H1 (cell line): ENCODE results near the gene NUP188. TPM values are rescaled to one million over a fixed set of nuclear protein-coding genes. Genes with fewer than 3 reads are reported as not detected.

Experiments
- CTCF ChIA-PET: fragments of 300-600 bp; sonication (Branson Sonifier 250); formaldehyde crosslinking; loops from one replicate; lab custom pipeline; 2021; ENCODE audit not compliant: partially characterized antibody; lab: Charles Lee
- POLR2A ChIA-PET: fragments of 300-600 bp; sonication (Branson Sonifier 250); formaldehyde crosslinking; loops from one replicate; lab custom pipeline; 2021; ENCODE audit warnings: inconsistent platforms; ENCODE audit not compliant: partially characterized antibody; lab: Charles Lee
- DNase-seq, 2 experiments: peaks; one replicate each; pipeline versions ENCODE4 v3.0.0 to v3.0.0-alpha.2; 2010 to 2022; ENCODE audit warnings: low spot score in 2 of 2, low read depth in 1 of 2, mixed read lengths in 1 of 2
- FAIRE-seq: peaks from 2 replicates; lab custom pipeline; 2011; peaks lifted over from hg19 to GRCh38; lab: Jason Lieb, UNC
- H2AFZ ChIP-seq: 2 replicates; pipeline ENCODE4 v1.8.1; 2012; ENCODE audit warnings: low read length, inconsistent platforms
- H2AK5ac ChIP-seq: 2 replicates; pipeline ENCODE4 v1.6.1; 2013; ENCODE audit warnings: low read depth, low read length
- H2BK120ac ChIP-seq: replicated peaks from 2 replicates; pipeline ENCODE3; 2013; ENCODE audit warnings: low read depth, low read length, inconsistent platforms
- H2BK12ac ChIP-seq: 2 replicates; pipeline ENCODE4 v1.6.1; 2013; ENCODE audit warnings: low read depth, low read length
- H2BK15ac ChIP-seq: 2 replicates; pipeline ENCODE4 v1.6.1; 2013; ENCODE audit warnings: low read length
- H2BK20ac ChIP-seq: 2 replicates; pipeline ENCODE4 v1.6.1; 2013; ENCODE audit warnings: low read length
- H2BK5ac ChIP-seq: 2 replicates; pipeline ENCODE4 v1.6.1; 2013; ENCODE audit warnings: low read depth, low read length
- H3K14ac ChIP-seq: 2 replicates; pipeline ENCODE4 v1.6.1; 2013; ENCODE audit warnings: inconsistent platforms; ENCODE audit not compliant: insufficient read length
- H3K18ac ChIP-seq: 2 replicates; pipeline ENCODE4 v1.6.1; 2013; ENCODE audit warnings: low read length; ENCODE audit errors: extremely low read depth
- H3K23ac ChIP-seq: 2 replicates; pipeline ENCODE4 v1.6.1; 2013; ENCODE audit warnings: inconsistent platforms; ENCODE audit not compliant: insufficient read length
- H3K23me2 ChIP-seq: 2 replicates; pipeline ENCODE4 v1.6.1; 2013; ENCODE audit warnings: low read depth, low read length
- H3K27ac ChIP-seq: 2 replicates; pipeline ENCODE4 v1.6.1; 2011; ENCODE audit warnings: low read depth, low read length, inconsistent platforms
- H3K27me3 ChIP-seq, 4 experiments: replicated peaks in 1 of 4; 1 replicate in 1 of 4; 2 replicates in 3 of 4; pipeline versions ENCODE4 v1.6.1 to v1.8.1; 2011 to 2013; ENCODE audit warnings: low read length in 3 of 4, mild to moderate bottlenecking in 3 of 4, inconsistent platforms in 2 of 4, mixed read lengths in 2 of 4, moderate library complexity in 1 of 4; ENCODE audit not compliant: control insufficient read depth in 3 of 4, insufficient read depth in 3 of 4; ENCODE audit errors: extremely low read depth in 1 of 4
- H3K36me3 ChIP-seq, 4 experiments: 2 replicates each; pipeline versions ENCODE4 v1.6.1 to v1.8.1; 2011 to 2013; ENCODE audit warnings: mild to moderate bottlenecking in 4 of 4, low read length in 3 of 4, moderate library complexity in 2 of 4, control low read depth in 1 of 4, inconsistent platforms in 1 of 4; ENCODE audit not compliant: insufficient read depth in 4 of 4, control insufficient read depth in 2 of 4
- H3K4ac ChIP-seq: replicated peaks from 2 replicates; pipeline ENCODE3; 2013; ENCODE audit warnings: low read length, low read depth, mixed read lengths, inconsistent platforms; ENCODE audit not compliant: insufficient read length
- H3K4me1 ChIP-seq, 4 experiments: replicated peaks in 1 of 4; 1 replicate in 1 of 4; 2 replicates in 3 of 4; pipeline versions ENCODE4 v1.6.1 to v1.8.1; 2011 to 2013; ENCODE audit warnings: low read length in 3 of 4, inconsistent platforms in 2 of 4, mixed read lengths in 1 of 4; ENCODE audit not compliant: insufficient read depth in 4 of 4, control insufficient read depth in 3 of 4
- H3K4me2 ChIP-seq, 2 experiments: 2 replicates each; pipeline versions ENCODE4 v1.6.1 to v1.8.1; 2011 to 2013; ENCODE audit warnings: low read depth in 2 of 2, low read length in 2 of 2, control low read depth in 1 of 2, inconsistent platforms in 1 of 2, mild to moderate bottlenecking in 1 of 2; ENCODE audit not compliant: insufficient read depth in 1 of 2
- H3K4me3 ChIP-seq, 4 experiments: fragments of 200-600, 300-600 bp in 1 of 4; sonication (generic), shearing (Covaris generic), sonication (Bioruptor Twin) in 1 of 4; 2 replicates each; pipeline versions ENCODE4 v1.5.1 to v1.8.1; 2011 to 2016; ENCODE audit warnings: low read length in 4 of 4, low read depth in 3 of 4, control low read depth in 2 of 4, inconsistent platforms in 2 of 4, mild to moderate bottlenecking in 2 of 4, mixed read lengths in 1 of 4, moderate library complexity in 1 of 4; ENCODE audit not compliant: insufficient read depth in 2 of 4; ENCODE audit errors: extremely low read depth in 1 of 4
- H3K56ac ChIP-seq: replicated peaks from 2 replicates; pipeline ENCODE3; 2013; ENCODE audit warnings: low read depth, mild to moderate bottlenecking, mixed read lengths, low read length, inconsistent platforms; ENCODE audit not compliant: insufficient read length
- H3K79me1 ChIP-seq: 2 replicates; pipeline ENCODE4 v1.6.1; 2013; ENCODE audit warnings: low read depth, low read length, control low read depth
- H3K79me2 ChIP-seq, 2 experiments: 2 replicates each; pipeline versions ENCODE4 v1.6.1 to v1.8.1; 2012 to 2013; ENCODE audit warnings: low read length in 2 of 2, mild to moderate bottlenecking in 2 of 2, inconsistent platforms in 1 of 2; ENCODE audit not compliant: insufficient read depth in 2 of 2, control insufficient read depth in 1 of 2
- H3K9ac ChIP-seq, 4 experiments: replicated peaks in 1 of 4; 1 replicate in 1 of 4; 2 replicates in 3 of 4; pipeline versions ENCODE4 v1.6.1 to v1.8.1; 2011 to 2013; ENCODE audit warnings: low read depth in 3 of 4, low read length in 3 of 4, control low read depth in 2 of 4, mild to moderate bottlenecking in 2 of 4, moderate library complexity in 2 of 4, inconsistent platforms in 1 of 4; ENCODE audit errors: extremely low read depth in 1 of 4
- H3K9me3 ChIP-seq, 2 experiments: 2 replicates each; pipeline versions ENCODE4 v1.6.1 to v1.8.1; 2012 to 2013; ENCODE audit warnings: mild to moderate bottlenecking in 2 of 2, moderate library complexity in 2 of 2, control low read depth in 1 of 2, inconsistent platforms in 1 of 2, low read depth in 1 of 2, low read length in 1 of 2, mixed read lengths in 1 of 2; ENCODE audit not compliant: insufficient read depth in 2 of 2
- H4K20me1 ChIP-seq, 2 experiments: replicated peaks in 1 of 2; 2 replicates each; pipeline versions ENCODE3 to v1.8.1; 2011 to 2013; ENCODE audit warnings: inconsistent platforms in 2 of 2, low read length in 2 of 2, mild to moderate bottlenecking in 1 of 2; ENCODE audit not compliant: insufficient read depth in 2 of 2, control insufficient read depth in 1 of 2
- H4K5ac ChIP-seq: 2 replicates; pipeline ENCODE4 v1.6.1; 2013; ENCODE audit warnings: low read length, low read depth, mixed read lengths, inconsistent platforms; ENCODE audit not compliant: insufficient read length
- H4K8ac ChIP-seq: 2 replicates; pipeline ENCODE4 v1.8.0; 2013; ENCODE audit warnings: mild to moderate bottlenecking, moderate library complexity, low read length, inconsistent platforms; ENCODE audit not compliant: insufficient read depth; ENCODE audit errors: extremely low read depth
- H4K91ac ChIP-seq: replicated peaks from 2 replicates; pipeline ENCODE3; 2013; ENCODE audit warnings: low read length, mixed read lengths, inconsistent platforms; ENCODE audit not compliant: insufficient read length
- POLR2AphosphoS5 ChIP-seq: IDR thresholded peaks from 2 replicates; pipeline ENCODE4 v1.6.1; 2011; ENCODE audit warnings: low read depth, low read length
- TAF1 ChIP-seq: IDR thresholded peaks from 2 replicates; pipeline ENCODE4 v1.6.1; 2011; ENCODE audit warnings: mild to moderate bottlenecking, low read depth, low read length
- TBP ChIP-seq: IDR thresholded peaks from 2 replicates; pipeline ENCODE4 v1.6.1; 2011; ENCODE audit warnings: low read depth, low read length, improper control_type of control experiment
- WGBS, 2 experiments: shearing (Covaris generic) in 1 of 2; methylation state at CpG; one replicate each; pipeline versions ENCODE4 v1.1.6 to v1.1.7; 2013 to 2015; ENCODE audit warnings: low lambda C conversion rate in 2 of 2, mixed read lengths in 2 of 2, inconsistent platforms in 1 of 2, low coverage in 1 of 2, missing lambda C conversion rate in 1 of 2; ENCODE audit not compliant: insufficient replicate concordance in 2 of 2, insufficient coverage in 1 of 2, insufficient read length in 1 of 2; ENCODE audit errors: extremely low coverage in 1 of 2, missing lambda C conversion rate in 1 of 2; 5-methylcytosine and 5-hydroxymethylcytosine counted together
- polyA plus RNA-seq, 7 experiments: library from polyadenylated mRNA; depleted of rRNA in 3 of 7; stranded (reverse) in 5 of 7; unstranded in 2 of 7; fragments of >200 nt in 5 of 7; fragments of 200-250 nt in 2 of 7; gene quantifications; 1 replicate in 5 of 7; 2 replicates in 1 of 7; 4 replicates in 1 of 7; pipeline versions ENCODE4 v1.2.1 to v1.2.3, GENCODE V29; 2011 to 2013; ENCODE audit warnings: missing spikeins in 2 of 7, mixed read lengths in 2 of 7
- total RNA-seq: library from RNA; stranded (reverse); fragmentation: NEBNext Ultra II Directional; extraction: Animal tissue kit (Norgen Biotek cat#: 25700); gene quantifications from 2 replicates; pipeline ENCODE4 v1.2.1, GENCODE V29; 2021

The NUP188 gene
- total and polyA plus RNA-seq, 2 of the 8 experiments (the other 6 are each of a cell fraction or from before 2014, with no cell fraction given): 90.1 to 111 TPM

DNA sequence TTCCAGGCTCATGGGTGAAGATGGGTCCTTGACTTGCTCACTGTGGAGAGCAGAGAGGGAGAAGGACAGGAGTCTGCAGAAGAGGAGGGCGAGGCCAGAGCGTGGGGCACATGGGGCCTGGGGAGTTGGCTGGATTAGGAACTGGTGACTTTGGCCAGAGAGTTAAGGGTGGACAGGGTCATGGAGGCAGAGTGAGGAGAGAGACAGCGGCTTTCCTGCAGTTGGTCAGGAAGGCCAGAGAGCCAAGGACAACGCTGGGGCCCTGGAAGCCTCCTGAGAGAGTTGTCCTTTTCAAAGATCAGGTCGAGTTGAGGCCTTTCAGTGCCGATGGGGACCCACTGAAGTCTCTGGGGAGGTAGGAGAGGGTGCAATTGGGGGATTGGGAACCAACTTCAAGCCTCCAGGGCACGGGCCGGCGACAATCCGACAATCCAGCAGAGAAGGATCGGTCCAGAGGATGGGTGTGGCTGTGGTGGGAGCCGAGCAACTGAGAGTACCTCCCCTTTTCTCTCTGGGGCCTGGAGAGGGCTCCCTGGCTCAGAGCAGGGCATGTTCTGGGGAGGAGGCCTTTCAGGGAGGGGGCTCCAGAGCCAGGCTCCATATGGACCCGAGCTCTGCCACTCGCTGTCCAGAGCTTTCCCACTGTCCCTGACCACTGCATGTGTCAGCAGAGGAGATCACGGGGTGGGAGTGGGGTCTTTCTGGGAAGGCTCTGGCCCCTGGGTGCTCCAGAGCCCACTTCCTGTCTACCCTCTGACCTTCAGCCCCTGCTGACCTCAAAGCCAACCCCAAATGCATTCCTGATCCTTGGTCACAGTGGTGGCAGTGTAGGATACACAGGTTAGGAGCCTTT lies 34.2 kb upstream of the NUP188 start:
- no peak for FAIRE-seq
- WGBS, 2 experiments: 91% methylated on average over 15 of the region's 15 CpGs; no CpG with 5 or more reads in 1 of the 2 experiments

More for the DNA sequence above, 34.2 kb upstream of the NUP188 start:
- Histone ChIP-seq H3K27ac (peak overlapping the region; percentile 73), H3K27me3 (no peaks in the 10 kb centered on the region), H4K91ac (no peak overlapping the region), H3K23ac (no peak overlapping the region), H2BK15ac (peak overlapping the region; percentile 55; the same call in 1 of the 2 replicates), H2AFZ (no peak overlapping the region), H2BK5ac (peak overlapping the region; percentile 90), H3K9me3 (no peaks in the 10 kb centered on the region), H2AK5ac (peak overlapping the region; percentile 76), H2BK20ac (peak overlapping the region; percentile 90; the same call in 1 of the 2 replicates), H3K56ac (no peak overlapping the region), H3K36me3 (peaks cover 9 to 50% (median 42%) of the 10 kb centered on the region in 4 experiments), H3K79me2 (peaks cover 0 to 60% of the 10 kb centered on the region in 2 experiments; a peak in 2 of 4 replicates), H3K4me1 (peaks cover 0 to 24% (median 18%) of the 10 kb centered on the region in 4 experiments; a peak in 6 of 7 replicates), H4K20me1 (peaks cover 27 to 34% of the 10 kb centered on the region in 2 experiments), H4K5ac (no peak overlapping the region), H3K4ac (no peak overlapping the region), H3K18ac (peak overlapping the region; percentile 71), H2BK12ac (peak overlapping the region; percentile 99), H3K4me3 (no peak overlapping the region), H3K14ac (no peak overlapping the region), H3K23me2 (no peaks in the 10 kb centered on the region), H3K9ac (no peak overlapping the region), H3K79me1 (peaks cover 15% of the 10 kb centered on the region), H4K8ac (no peak overlapping the region), H3K4me2 (peak overlapping the region in 1 of 2 experiments; percentile 46; a peak in 1 of 4 replicates), H2BK120ac (no peak overlapping the region)
- TF ChIP-seq TAF1 (no peak), TBP (no peak), POLR2AphosphoS5 (0 out of 2 replicates have a peak, but pooled peaks have one; percentile 23)
- ChIA-PET CTCF (interaction anchor here (1.0 to 3.9 kb wide), 4 partner anchors 15 to 20 kb away, joined by 3 to 26 read pairs (median 14); no protein-coding TSS in a partner anchor), POLR2A (interaction anchor here (1.3 to 1.9 kb wide), 2 partner anchors 7 to 8 kb away, joined by 3 to 14 read pairs; partner anchors contain the start of gene PHYHD1)
- DNase-seq: no peak
